Activated naive CD4-positive, alpha-beta T cell treated with Interleukin-2 at 50 U/mL for 16 hours (primary cell): ENCODE measurements around the gene CTNNA3.

ENCODE experiments used
- DNase-seq: peaks from one replicate; pipeline ENCODE4 v3.0.0-alpha.2; 2020

CTNNA3 gene

DNA sequence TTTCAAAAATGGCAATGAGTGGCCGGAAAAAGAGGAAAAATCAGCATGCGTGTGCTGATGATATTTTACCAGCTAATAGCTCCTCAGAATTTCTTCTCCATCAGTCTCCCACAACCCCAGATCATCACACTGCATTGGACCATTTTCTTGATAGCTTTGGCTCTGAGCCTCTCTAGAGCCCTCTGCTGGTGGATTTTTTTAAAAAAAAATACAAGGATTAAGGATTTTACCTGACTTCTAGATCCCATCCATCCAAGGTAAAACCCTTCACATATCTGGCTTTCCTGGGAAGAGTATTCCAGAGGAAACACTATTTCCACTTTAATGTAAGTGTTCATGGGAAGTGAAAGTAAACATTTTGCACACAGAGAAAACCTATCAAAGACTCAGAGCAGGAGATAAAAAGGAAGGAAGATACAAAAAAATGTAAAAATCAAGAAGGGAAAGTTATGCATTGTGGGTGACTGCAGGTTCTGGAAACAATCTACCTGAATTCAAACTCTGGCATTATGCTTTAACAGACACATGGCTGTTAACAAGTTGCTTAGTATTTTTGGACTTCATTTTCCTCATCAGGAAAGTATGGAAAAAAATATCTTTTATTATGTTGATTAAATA is 389.3 kb downstream of the CTNNA3 start:
- no peak for DNase-seq

DNA sequence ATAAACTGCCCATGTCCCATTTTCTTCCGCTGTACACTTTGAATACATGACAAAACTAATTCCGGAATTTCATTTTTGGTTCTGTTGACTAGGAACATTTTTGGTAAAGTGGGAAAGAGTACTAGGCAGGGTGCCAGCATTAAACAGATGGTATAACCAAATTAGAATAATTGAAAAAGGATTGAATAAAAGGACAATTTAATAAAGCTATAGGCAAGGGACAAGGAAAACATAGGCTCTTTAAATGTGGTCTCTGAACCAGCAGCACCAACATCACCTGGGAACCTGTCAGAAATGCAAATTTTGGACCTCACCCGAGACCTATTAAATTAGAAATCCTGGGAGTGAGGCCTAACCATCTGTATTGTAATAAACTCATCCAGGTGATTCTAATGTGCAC is 393.3 kb downstream of the CTNNA3 start:
- no peak for DNase-seq

DNA sequence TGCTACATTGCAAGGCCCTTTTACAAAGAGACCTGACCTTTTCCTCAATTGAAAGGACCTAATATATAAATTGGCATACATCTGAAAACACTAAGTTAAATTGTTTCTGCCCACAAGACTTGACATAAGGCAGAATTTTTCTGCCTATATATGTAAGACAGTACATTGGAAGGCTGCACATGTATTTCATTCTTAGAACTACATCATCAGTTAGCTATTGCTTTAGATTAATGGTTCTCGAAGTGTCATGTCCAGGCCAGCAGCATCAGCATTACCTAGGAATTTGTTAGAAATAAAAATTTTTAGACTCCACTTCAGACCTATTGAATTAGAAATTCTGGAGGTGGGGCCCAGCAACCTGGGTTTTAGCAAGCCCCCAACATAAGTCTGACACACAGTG is 396.2 kb downstream of the CTNNA3 start:
- DNase-seq: no peak

DNA sequence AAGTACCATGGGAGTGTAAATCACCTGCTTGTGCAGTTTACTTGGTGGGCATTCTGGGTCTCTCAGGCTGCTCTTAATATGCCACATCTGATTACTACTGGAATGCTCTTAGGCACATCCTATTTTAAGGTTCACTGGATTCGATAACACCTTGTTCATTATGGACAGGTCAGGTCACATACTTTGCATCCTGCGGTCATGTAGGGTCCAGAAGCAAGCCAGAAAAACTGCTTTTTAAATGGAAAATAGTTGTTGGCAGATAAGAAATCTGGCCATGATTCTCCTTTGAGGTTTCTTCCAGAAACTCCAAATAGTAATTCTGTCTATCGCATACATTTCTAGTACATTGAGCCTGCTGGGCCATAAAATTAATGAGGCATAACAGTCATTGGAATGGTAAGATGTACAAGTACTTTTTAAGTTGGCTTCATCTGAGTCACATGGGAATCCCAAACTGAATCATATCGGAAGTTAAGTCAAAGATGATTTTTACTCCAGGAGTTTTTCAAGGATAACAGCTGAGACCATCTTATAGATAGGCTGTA is 398.3 kb downstream of the CTNNA3 start:
- DNase-seq: no peak

DNA sequence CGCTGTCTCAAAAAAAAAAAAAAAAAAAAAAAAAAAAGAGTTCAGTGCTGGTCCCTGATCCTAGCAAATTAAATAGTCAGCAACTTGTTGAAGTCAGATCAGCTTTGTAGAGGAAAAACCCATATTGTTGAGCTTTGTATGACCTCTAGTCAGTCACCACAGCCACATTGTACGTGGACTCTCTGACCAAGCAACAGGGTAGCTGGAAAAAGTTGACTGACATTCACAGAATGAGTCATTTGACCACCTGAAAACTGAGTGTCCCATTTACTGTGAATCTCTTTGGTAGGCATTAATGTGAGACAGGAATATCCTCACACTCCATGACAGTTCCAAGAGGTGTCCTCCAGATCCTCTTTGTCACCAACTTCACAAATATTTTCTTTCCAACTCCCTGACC is 399.1 kb downstream of the CTNNA3 start:
- DNase-seq: no peak

DNA sequence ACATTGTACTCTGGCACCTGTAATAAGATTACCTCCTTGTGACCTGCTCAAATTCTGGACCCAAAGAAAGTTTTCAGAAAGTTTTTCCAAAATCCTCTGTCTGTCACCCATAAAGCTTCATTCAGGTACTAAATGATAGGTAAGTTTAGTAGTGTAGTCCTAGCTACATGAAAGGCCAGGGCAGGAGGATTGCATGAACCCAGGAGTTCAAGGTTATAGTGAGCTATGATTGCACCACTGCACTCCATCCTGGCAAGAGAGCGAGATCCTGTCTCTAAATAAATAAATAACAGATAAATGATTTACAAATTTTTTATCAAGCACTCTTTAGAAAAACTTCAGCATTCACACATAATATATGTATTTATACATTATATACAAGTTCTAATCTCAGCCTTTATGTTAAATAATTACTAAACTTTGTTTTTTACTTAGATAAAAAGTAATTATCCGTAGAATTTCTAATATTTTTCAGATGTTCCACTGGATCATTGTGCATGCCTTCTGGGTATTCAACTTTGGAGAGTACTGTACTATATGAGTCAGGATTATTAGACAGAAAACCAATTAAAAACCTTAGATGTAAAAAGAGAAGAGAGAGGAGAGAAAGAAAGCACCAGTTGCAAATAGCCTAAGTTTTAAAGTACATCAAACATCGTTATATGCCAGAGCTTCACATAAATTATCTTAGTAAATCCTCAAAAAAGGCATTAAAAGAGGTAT is 407.1 kb downstream of the CTNNA3 start:
- DNase-seq: no peak

DNA sequence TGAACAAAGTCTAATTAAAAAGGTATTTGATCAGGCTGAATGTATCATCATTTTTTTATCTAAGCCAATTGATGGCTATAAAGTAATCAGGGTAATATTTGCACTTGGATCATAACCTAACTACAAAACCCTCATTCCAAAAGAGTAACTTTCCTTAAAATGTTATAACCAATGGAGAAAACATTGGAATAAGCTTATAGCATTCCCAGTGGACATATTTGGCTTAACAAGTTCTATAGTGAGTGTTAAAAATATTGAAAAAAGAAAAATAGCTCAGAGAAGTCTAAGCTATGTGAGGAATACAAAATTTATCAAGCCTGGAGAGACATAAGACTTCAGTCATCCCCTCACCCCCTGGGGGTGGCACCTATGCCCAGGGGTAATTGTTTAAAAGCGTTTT is 411.4 kb downstream of the CTNNA3 start:
- DNase-seq: no peak

DNA sequence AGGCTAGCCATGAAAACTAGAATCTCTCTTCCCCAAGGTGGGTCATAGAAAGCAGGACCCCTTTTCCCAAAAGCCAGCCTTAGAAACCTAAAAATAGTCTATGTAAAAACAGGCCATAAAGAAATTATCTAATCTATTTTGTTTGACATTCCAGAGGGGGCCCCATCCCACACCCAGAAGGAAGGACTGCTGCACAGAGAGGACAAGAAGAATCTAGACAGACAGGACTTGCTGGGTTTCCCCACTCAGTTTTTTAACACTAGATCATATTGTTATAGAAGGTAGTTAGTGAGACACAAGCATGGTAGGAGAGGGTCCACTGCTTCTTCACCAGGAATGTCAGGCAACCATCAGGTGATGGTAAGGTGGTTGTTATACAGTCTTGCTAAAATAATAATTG is 413.1 kb downstream of the CTNNA3 start:
- DNase-seq: no peak

DNA sequence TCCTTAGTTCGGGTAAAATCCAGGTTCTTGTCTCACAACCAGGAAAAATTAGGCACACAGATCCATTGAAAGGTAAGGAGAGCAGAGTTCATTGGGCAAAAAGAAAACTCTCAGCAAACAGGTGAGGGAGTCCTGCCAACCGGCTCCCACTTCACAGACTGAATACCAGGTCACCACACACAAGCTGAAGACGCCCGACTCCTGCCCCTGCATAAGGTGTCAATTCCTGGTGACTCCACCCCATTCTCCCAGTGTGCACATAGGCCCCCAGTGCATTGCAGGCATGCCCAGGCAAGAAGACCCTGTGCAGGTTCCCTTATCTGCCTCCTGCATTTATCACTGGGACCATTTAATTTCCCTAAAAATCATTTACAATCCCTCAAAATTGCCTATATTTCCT is 415.6 kb downstream of the CTNNA3 start:
- DNase-seq: no peak

DNA sequence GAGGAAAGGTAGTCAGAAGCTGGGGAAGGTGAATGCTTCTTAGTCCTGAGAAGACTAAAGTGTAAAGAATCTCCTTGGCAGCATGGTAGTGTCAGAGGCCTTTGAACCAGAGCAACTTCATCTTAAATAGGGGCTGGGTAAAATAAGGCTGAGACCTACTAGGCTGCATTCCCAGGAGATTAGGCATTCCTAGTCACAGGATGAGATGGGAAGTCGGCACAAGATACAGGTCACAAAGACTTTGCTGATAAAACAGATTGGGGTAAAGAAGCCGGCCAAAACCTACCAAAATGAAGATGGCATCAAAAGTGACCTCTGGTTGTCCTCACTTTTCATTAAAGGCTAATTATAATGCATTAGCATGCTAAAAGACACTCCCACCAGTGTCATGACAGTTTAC is 418.6 kb downstream of the CTNNA3 start:
- no peak for DNase-seq

DNA sequence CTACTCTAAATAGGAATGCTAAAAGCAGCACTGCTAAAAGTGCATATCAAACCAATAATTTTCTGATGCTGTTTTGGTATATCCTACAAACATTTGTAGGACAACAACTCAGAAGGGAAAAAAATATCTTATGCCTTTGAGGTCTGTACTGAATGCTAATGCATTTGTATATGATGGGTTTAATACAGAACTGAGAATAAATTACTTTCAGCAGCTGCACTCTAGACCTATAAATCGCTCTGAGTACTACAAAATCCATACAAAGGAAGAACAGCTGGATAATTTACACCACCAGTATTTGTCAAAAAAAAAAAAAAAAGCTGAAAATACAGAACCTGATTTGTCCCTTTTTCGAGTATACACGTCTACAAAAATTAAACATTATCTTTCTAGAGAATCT is 426.2 kb downstream of the CTNNA3 start:
- DNase-seq: no peak

DNA sequence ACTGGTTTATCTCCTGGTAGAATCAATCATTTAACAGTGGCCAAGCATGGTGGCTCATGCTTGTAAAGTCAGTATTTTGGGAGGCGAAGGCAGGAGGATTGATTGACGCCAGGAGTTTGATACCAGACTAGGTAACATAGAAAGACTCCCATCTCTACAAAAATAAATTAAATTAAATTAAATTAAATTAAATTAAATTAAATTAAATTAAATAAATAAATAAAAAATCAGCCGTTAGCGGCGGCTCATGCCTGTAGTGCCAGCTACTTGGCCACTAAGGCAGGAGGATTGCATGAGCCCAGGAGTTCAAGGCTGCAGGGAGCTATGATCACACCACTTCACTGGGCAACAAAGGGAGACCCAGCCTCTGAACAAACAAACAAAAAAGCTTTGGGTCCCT is 427.8 kb downstream of the CTNNA3 start:
- no peak for DNase-seq

DNA sequence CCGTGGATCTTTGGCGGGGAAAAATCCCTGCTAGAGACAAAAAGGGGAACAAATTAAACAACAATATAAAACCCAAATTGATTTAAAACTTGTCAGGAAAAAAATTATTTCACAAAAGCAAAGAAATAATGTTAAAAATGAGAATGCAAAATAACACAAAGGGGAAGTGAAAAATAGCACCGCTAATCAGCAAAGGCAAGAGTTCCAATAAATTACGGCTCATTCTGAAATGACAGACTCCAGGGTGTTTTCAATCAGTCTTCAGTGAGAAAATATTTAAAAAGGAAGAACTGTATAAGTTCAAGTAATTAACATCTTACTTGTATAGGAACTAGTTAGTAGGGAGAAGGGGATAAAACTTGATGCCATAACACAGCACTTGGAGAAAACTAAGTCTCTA is 433.3 kb downstream of the CTNNA3 start:
- no peak for DNase-seq

DNA sequence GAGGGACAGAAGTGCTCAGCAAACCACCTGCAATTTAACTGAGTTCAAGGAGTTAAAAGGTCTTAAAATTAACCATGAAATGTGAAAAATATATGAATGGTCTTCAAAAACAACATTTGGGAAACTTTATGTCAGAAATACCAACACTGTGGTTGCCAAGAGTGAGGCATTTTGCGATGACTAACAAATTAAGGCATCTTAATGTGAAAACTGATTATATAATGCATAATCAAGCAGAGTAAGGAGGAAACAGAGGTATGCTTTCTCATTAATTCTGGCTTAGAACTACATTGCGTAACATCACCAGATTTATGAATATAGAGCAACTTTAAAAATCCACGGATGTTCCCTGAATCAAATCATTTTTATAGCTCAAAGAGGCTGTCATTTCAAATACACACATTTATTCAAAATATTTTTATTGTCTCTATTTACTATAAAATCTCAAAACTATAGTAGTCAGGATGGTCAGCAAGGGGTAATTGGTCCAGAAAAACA is 434.6 kb downstream of the CTNNA3 start:
- DNase-seq: no peak

DNA sequence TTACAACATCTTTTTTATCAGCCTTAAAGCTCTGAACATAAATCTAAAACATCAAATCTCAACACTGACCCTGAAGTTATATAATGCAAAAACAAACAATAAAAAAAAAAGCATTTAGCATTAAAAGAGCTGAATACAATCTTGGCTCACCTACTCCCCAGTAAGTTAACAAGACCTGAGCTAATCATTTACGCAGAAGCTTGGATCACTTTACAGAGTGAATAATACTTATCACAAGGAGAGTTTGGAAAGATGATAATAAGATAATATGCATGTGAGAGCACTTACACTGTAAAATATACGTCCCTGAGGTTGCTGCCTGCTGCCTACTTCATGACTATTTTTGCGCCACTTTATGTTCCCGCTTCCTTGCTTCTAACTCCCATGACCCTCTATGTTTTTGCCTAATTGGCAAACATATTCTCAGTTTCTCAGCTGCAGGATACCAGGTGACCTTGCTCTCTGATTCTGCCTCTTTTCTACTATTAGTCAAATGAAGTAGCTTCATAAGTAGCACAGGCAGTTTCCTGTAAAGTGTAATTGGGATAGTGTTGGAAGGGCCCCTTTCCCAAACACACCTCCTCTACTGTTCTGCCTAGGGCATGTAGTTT is 436.6 kb downstream of the CTNNA3 start:
- DNase-seq: no peak

DNA sequence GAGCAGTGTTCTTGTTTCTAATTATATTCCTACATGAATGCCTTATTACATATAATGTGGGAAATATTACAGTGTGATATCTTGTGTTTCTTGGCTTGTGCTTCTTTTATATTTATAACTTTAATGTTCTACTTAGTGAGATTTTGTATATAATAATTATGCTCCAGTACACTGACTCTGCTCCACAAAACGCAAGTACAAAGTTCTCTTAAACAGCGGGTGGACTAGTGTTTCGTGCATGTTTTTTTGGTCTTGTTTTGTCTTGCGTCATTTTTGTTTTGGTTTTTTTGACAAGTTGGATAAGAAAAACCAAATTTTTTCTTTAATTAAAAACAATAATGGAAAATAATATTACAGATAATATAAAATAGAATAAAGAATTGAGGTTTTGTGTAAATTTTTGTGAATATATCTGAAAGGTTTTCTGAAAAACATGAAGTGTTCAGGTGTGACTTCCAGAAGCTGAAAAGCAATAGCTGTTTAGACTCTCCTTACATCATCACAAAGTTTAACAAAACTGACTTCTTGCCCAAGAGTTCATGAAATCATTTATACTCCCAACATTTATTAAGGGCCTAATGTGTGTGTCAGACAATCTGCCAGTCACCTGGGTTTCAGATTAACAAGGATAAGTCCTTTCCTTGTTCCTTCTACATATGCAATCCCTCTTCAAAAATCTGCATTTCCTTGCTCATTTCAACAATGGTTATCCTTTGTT is 438.4 kb downstream of the CTNNA3 start:
- no peak for DNase-seq

DNA sequence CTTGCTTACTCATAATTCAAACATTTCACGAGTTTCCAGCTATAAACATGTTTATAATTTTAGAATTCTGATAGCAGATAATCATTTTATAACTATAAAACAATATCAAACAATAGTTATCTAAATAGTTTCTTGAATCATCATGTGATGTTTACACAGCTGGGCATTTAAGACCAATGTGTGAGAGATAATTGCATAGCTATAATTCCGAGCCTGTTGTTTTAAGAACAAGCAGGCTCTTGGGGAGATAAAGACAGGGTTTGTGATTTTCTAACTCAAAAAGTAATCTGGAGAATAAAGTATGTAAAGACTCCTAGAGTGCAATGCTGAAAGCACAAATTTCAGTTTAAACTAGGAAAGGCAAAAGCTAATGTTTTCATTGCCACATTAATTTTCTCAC is 439.0 kb downstream of the CTNNA3 start:
- DNase-seq: no peak

DNA sequence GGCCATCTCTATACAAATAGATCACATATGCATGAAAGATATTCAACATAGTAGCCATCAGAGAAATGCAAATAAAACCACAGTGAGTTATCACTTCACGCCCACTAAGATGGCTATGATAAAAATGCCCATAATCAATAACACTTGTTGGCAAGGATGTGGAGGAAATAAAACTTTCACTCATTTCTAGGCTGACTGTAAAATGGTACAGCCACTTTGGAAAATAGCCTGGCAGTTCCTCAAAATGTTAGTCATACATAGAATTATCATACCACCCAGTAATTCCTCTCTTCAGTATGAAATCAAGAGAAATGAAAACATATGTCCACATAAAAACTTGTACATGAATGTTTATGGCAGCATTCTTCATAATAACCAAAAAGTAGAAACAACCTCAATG is 445.3 kb downstream of the CTNNA3 start:
- no peak for DNase-seq

DNA sequence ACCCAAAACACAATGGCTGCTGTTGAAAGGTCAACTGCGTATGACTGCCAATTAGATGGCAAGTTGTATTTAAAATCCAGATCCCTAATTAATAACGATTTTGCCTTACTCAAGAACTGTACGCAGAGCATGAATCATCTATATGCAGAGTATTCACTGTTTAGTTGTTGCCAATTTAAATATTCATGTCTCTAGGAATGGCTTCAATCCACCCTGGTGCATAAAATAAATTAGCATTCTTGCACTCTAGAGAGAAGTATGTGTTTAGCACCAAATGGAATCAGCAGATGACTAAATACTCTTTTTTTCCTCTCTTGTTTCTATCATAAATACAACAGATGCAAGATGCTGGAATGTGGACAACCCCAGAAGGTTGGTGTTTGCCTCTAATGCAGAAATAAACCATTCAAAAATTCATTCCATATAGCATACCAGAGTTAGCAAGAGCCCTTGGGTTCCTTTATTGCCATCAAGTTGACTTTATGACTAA is 449.9 kb downstream of the CTNNA3 start:
- no peak for DNase-seq

DNA sequence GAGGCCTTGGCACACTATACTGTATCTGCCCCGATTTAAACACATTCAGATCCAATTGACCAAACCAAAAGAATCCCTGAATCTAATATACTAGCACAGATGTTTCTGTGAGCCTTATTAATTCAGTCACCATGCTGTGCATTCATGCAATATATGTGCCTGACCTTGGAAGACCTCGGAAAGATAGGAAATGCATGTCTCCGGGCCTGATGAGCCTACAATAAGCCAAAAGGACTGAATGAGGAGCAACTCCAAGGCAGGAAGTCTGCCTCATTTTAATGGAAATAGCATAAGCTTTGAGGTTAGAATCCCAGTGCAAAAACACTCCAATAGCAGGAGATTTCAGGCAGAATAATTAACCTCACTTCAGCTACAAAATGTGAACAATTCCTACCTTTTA is 453.5 kb downstream of the CTNNA3 start:
- no peak for DNase-seq

DNA sequence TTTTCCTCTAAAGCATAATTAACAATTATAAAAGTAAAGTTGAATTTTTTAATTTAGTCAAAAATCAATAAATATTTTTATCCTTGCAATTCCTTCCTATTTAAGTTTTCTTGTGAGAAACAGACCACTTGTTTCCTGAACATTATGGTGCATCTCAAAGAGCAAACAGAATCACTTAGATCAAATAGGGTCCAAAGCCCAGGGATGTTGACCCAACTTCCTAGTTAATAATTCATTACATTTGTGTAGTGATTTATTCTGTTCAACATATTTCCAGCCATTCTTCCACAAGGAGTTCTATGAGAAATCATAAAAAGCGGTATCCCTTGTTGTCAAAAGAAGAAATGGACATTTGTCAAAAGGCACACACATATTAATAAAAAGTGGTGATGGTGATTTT is 454.5 kb downstream of the CTNNA3 start:
- DNase-seq: no peak

DNA sequence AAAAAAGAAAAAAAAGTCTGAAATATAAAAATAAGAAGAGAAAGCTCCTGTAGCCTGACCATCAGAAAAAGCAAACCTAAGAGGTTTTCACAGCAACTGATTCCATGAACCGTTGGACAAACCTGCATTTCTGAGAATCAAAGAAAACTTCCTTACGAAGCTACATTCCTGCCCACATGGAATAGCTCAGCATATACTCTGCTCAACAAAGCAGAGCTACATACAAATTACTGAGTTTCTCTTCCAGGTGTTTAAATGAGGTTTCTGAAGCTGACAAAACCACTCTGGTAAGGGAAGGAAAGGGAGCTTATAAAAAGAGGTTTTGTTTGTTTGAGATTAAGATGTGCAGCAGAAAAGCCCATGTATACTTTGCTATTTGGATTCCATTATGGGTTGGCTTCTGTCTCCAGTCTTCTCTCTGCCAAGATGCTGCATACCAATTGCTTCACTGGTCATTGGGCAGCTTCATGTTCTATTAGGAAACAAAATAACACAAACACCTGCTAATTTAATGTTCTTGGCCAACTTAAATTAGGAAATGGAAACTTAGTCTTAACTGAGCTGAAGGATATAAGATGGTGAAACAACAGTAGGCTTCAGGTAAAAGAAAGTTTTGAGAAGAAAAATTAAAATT is 456.0 kb downstream of the CTNNA3 start:
- DNase-seq: no peak
